Measurements from ENCODE around the gene FERMT1. TPM values are rescaled to one million over a fixed set of nuclear protein-coding genes. Genes with fewer than 3 reads are reported as not detected.
A peak's percentile ranks its signal among the peaks of the same experiment; 100 is the strongest.

The FERMT1 gene, protein sequence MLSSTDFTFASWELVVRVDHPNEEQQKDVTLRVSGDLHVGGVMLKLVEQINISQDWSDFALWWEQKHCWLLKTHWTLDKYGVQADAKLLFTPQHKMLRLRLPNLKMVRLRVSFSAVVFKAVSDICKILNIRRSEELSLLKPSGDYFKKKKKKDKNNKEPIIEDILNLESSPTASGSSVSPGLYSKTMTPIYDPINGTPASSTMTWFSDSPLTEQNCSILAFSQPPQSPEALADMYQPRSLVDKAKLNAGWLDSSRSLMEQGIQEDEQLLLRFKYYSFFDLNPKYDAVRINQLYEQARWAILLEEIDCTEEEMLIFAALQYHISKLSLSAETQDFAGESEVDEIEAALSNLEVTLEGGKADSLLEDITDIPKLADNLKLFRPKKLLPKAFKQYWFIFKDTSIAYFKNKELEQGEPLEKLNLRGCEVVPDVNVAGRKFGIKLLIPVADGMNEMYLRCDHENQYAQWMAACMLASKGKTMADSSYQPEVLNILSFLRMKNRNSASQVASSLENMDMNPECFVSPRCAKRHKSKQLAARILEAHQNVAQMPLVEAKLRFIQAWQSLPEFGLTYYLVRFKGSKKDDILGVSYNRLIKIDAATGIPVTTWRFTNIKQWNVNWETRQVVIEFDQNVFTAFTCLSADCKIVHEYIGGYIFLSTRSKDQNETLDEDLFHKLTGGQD
- 11.0 and 14.3 TPM in 2 replicates for total RNA-seq (2014; rRNA removed; shearing (Covaris generic))

DNA sequence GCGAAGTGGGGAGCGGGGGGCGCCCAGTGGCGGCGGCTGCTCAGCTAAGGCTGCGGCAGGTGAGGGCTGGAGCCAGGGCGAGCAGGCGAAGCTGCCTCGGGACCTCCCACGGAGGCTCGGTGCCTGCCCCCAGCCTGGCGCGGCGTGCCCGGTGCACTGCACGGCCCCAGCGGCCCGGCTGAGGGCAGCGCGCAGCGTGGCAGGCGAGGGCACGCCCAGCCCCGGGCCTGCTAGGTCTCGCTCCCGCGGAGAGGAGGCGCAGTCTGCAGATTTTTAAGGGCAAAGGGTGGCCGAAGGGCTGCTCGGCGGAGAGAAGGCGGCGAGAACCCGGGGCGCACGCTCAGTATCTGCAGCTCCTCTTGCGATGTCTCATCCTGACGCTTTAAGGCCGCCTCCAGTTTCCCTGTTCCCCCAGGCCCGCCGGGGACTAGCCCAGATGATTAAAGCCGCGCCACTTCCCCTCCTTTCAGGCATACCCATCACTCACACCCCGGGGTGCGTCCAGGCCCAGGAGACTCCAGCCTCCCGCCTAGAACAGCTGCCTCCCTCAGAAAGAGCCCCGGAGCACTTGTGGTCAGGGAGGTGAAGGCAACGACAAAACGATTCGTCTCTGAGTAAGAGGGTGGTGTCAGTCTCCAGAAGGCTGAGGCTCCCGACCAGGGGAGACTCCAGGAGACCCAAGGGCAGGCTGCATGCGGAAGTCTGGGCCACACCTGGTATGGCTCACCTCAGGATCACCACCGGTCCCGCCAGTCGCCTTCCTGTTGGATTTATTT is at the start of gene FERMT1:
Gene FERMT1, minus strand, starts transcription at position 158 of the 776 bp plus-strand sequence. CDS start 3,476 bp downstream, outside the sequence.
- Histone ChIP-seq H3K36me3 (replicated peaks; ENCODE audit: control insufficient read depth, insufficient read depth, low read length) (no peaks in the 10 kb centered on the region), H3K4me3 (ENCODE audit: insufficient read depth, low read depth, low read length) (peak within 1 kb of the TSS; percentile 51), H3K27me3 (ENCODE audit: control insufficient read depth, insufficient read depth, low read length) (peaks cover 18% of the 10 kb centered on the region)
- peak; percentile 85 for DNase-seq

DNA sequence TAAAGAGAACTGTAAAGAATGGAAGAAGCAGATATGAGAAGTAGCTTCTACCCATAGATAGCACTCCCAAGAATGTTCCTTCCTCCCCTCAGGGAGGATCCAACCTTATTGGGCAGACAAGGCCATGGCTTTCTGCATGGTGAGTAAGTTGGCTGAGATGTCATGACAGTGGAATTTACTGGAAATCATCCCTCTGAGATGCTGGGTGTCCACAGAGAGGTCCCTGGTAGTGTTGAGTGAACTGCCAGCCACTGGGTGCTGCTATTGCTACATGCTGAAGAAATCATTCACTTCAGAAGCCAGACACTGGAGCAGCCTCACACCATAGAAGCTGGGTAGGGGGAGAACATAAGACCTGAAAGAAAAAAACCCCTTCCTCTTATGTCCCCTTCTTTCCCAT is 46.4 kb upstream of the FERMT1 start:
- Histone ChIP-seq H3K27me3 (ENCODE audit: control insufficient read depth, insufficient read depth, low read length) (no peaks in the 10 kb centered on the region), H3K4me3 (ENCODE audit: insufficient read depth, low read depth, low read length) (no peak overlapping the region), H3K36me3 (replicated peaks; ENCODE audit: control insufficient read depth, insufficient read depth, low read length) (no peaks in the 10 kb centered on the region)
- peak; percentile 16 for DNase-seq

DNA sequence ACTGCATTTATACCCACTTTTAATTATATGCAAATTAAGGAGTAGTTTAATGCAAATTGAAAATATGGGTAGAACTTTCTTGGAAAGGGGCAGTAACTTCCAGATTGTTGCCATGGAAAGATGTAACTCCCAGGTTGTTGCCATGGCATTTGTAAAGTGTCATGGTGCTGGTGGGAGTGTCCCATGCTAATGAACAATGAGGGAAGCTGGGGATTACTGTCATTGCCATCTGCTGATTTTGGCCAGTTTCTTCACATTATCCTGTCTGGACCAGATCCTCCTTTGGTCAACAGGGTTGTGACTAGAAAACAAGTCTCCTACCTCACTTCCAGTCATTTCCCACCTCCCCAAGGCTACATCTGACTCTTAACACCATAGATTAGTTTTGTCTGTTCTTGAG is 45.4 kb upstream of the FERMT1 start:
- H3K36me3 ChIP-seq (replicated peaks; ENCODE audit: control insufficient read depth, insufficient read depth, low read length): no peaks in the 10 kb centered on the region
- H3K4me3 ChIP-seq (ENCODE audit: insufficient read depth, low read depth, low read length): no peak overlapping the region
- no peak for DNase-seq
- H3K27me3 ChIP-seq (ENCODE audit: control insufficient read depth, insufficient read depth, low read length): no peaks in the 10 kb centered on the region

DNA sequence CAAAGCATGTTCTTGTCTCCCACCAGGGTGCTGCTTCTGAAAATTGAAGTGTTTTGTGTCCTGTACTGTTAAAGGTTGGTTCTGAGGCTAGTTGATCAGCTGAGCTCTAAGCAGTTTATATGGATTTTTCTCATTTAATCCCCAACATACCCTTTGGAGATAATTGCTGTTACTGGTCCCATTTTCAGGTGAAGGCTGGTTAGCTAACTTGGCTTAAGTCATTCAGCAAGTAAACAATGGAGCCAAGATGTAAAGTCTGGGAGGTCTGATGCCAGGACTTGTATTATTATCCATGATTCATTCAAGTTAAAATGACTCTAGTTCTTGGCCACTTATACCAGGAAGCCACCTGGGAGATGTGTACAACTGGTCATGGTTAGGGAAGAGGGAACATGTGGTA is 42.5 kb upstream of the FERMT1 start:
- no peaks in the 10 kb centered on the region for H3K36me3 ChIP-seq (replicated peaks; ENCODE audit: control insufficient read depth, insufficient read depth, low read length)
- H3K27me3 ChIP-seq (ENCODE audit: control insufficient read depth, insufficient read depth, low read length): no peaks in the 10 kb centered on the region
- H3K4me3 ChIP-seq (ENCODE audit: insufficient read depth, low read depth, low read length): no peak overlapping the region
- no peak for DNase-seq

DNA sequence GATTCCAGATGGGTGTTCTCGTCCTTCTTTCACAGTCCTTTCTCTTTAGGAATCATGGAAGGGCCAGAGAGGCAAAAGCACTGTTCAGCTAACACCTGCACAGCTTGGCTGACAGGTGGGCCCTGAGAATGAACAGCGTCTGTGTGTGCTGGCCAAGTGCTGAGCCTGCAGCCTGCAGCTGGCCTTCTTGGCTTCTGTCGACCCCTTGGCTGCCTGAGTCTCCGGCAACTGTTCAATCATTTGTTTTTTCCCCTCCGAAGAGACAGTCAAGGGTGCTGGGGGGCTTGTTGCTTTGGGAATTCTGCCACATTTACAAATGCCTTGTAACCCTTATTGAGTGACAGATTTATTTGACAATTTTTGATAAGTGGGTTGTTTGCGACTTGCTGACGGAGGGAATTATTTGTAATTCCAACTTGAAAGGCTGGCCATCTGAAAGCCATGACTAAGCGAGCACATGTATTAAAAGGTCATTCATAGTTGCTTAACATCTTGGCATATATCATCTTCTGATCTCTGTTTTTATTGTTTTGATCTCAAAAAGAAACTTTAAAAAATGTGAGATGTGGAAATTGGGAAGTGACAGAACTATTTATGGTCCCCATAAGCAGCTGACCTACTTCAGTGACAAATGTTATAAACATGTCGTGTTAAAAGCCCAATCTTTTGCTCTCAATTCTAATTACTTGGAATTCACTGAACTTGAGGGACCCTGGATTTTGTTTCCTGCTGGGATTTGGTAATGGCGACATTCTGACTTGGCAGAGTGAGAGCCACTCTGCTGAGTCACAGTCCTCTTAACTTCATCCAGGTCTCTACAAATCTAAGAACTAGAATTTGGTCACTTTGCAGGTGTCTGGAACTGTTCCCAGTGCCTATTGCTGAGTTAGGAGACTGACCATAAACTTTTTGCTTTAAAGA is 41.9 kb upstream of the FERMT1 start:
- no peak overlapping the region for H3K4me3 ChIP-seq (ENCODE audit: insufficient read depth, low read depth, low read length)
- no peaks in the 10 kb centered on the region for H3K36me3 ChIP-seq (replicated peaks; ENCODE audit: control insufficient read depth, insufficient read depth, low read length)
- no peak for DNase-seq
- no peaks in the 10 kb centered on the region for H3K27me3 ChIP-seq (ENCODE audit: control insufficient read depth, insufficient read depth, low read length)

DNA sequence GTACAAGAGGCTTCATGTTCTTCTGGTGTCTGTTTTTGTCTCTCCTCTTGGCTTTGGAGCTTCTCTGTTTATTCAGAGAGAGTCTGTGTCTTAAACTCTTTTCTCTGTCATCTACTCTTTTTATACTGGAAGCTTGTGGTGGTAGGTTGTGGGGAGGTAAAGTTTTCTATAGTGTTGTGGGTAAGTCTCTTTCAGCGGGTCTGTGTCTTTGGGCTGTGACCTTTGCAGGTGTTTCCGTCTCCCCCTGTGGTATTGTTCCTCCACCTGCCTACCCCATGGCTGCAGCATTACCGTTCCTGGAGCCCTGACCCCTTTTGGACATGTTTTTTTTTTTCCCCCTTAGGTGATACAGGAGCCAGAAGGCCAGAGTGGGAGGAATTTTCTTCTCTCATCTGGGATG is 37.9 kb upstream of the FERMT1 start:
- Histone ChIP-seq H3K27me3 (ENCODE audit: control insufficient read depth, insufficient read depth, low read length) (no peaks in the 10 kb centered on the region), H3K36me3 (replicated peaks; ENCODE audit: control insufficient read depth, insufficient read depth, low read length) (no peaks in the 10 kb centered on the region), H3K4me3 (ENCODE audit: insufficient read depth, low read depth, low read length) (no peak overlapping the region)
- no peak for DNase-seq

DNA sequence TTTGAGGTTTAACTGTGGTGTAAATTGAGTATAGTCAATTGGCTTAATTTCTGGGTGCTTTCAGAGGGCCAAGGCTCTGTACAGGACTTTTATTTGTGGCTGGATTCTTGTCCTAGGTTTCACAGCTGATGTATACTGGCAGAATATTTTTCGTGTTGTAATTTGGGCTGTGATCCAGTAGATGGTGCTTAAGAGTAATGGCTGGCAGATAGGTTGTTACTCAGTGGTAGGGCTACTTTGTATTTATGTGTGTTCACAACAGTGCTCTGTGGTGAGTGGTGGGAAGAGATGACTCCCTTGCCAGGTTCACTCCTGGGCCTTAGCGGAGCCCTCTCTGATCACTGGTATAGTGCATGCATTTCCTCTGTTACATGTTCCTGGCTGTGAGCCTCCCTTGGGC is 34.5 kb upstream of the FERMT1 start:
- DNase-seq: no peak
- Histone ChIP-seq H3K27me3 (ENCODE audit: control insufficient read depth, insufficient read depth, low read length) (no peaks in the 10 kb centered on the region), H3K36me3 (replicated peaks; ENCODE audit: control insufficient read depth, insufficient read depth, low read length) (no peaks in the 10 kb centered on the region), H3K4me3 (ENCODE audit: insufficient read depth, low read depth, low read length) (no peak overlapping the region)

DNA sequence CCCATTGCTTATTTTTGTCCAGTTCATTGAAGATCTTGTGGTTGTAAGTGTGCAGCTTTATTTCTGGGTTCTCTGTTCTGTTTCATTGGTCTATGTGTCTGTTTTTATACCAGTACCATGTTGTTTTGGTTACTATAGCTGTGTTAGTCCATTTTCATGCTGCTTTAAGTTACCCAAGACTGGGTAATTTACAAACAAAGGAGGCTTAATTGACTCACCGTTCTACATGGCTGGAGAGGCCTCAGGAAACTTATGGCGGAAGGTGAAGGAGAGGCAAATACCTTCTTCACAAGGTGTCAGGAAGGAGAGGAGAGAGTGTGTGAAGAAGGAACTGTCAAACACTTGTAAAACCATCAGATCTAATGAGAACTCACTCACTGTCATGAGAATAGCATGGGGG is 29.9 kb upstream of the FERMT1 start:
- Histone ChIP-seq H3K4me3 (ENCODE audit: insufficient read depth, low read depth, low read length) (no peak overlapping the region), H3K36me3 (replicated peaks; ENCODE audit: control insufficient read depth, insufficient read depth, low read length) (no peaks in the 10 kb centered on the region), H3K27me3 (ENCODE audit: control insufficient read depth, insufficient read depth, low read length) (no peaks in the 10 kb centered on the region)
- no peak for DNase-seq

DNA sequence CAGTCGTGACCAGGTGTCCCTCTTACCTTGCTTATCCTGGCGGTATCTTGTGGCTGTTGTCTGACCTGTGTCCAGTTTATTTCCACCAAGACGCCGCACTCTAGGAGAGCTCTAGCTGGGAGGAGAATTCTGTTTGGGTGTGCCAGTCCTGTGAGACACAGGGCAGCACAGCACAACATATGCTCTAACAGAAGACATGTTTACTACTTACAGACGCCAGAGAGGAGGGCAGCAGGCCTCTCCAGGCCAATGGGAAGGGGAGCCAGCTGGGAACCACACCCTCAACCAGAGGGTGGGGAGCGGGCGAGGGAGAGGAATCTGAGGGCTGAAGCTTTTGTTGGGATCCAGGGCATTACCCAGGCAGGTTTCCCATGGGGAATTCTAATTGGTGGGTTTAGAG is 25.2 kb upstream of the FERMT1 start:
- Histone ChIP-seq H3K4me3 (ENCODE audit: insufficient read depth, low read depth, low read length) (no peak overlapping the region), H3K27me3 (ENCODE audit: control insufficient read depth, insufficient read depth, low read length) (no peaks in the 10 kb centered on the region), H3K36me3 (replicated peaks; ENCODE audit: control insufficient read depth, insufficient read depth, low read length) (no peaks in the 10 kb centered on the region)
- no peak for DNase-seq

DNA sequence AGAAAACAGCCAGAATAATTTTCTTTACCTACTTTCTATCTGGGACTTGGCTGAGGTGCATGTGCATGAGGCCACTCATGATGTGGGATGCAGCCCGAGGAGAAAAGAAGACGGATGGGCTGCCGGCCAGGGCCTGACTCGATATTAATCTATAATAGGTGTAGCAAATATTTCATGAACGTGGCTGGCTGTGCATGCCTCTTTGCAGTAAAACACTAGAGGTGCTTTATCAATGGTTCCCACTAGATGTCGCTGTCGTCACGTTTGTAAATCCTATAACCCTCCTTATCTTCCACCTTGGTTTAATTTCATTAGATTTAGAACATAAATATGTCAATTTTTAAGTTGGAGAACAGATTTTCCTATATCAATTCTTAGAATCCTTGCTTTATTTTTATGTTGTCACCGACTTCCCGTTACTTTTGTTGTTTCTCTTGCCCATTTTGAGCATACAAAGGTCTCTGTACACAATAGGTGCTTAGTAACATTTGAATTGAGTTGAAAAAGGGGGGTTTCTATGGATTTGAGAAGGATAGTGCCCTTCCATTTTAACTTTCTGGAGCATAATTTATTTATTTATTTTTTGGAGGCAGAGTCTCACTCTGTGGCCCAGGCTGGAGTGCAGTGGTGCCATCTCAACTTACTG is 19.6 kb upstream of the FERMT1 start:
- DNase-seq: peak; percentile 74
- Histone ChIP-seq H3K4me3 (ENCODE audit: insufficient read depth, low read depth, low read length) (no peak overlapping the region), H3K36me3 (replicated peaks; ENCODE audit: control insufficient read depth, insufficient read depth, low read length) (no peaks in the 10 kb centered on the region), H3K27me3 (ENCODE audit: control insufficient read depth, insufficient read depth, low read length) (no peaks in the 10 kb centered on the region)

DNA sequence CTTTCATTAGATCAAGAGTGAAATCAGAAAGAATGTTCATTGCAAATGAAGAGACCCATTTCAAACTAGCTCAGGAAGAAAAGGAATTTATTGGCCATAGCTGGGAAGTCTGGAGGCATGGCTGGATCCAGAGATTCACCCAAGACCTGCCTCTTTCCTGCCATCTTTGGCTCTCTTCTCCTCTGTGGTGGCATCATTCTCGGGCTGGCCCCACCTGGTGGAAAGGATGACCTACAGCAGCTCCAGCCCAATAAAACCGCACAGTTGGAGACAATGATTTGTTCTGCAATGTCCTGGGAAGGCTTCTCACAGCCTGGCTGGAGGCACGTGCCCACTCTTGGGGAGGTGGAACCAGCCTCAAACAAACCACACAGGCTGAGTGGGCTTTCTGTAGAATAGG is 18.1 kb upstream of the FERMT1 start:
- no peak overlapping the region for H3K4me3 ChIP-seq (ENCODE audit: insufficient read depth, low read depth, low read length)
- H3K27me3 ChIP-seq (ENCODE audit: control insufficient read depth, insufficient read depth, low read length): no peaks in the 10 kb centered on the region
- peak; percentile 47 for DNase-seq
- H3K36me3 ChIP-seq (replicated peaks; ENCODE audit: control insufficient read depth, insufficient read depth, low read length): no peaks in the 10 kb centered on the region

DNA sequence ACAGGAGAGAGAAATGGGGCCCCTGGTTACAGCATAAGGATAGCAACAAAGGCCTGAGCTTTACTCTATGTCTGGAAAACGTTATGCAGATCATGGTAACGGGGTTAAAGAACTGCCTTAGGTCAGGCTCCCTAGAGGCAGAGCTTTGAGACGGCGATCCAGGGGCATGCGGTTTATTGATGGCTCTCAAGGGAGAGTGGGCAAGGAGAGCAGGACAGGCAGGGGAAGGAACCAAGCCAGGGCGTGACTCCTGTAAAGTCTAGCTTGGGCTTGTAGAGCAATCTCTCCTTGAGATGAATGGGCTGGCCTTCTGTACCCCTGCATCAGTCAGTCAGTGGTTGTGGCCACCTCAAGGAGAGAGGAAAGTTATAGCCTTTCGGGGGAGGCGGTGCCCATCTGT is 12.5 kb upstream of the FERMT1 start:
- H3K4me3 ChIP-seq (ENCODE audit: insufficient read depth, low read depth, low read length): no peak overlapping the region
- no peaks in the 10 kb centered on the region for H3K36me3 ChIP-seq (replicated peaks; ENCODE audit: control insufficient read depth, insufficient read depth, low read length)
- H3K27me3 ChIP-seq (ENCODE audit: control insufficient read depth, insufficient read depth, low read length): no peaks in the 10 kb centered on the region
- no peak for DNase-seq

DNA sequence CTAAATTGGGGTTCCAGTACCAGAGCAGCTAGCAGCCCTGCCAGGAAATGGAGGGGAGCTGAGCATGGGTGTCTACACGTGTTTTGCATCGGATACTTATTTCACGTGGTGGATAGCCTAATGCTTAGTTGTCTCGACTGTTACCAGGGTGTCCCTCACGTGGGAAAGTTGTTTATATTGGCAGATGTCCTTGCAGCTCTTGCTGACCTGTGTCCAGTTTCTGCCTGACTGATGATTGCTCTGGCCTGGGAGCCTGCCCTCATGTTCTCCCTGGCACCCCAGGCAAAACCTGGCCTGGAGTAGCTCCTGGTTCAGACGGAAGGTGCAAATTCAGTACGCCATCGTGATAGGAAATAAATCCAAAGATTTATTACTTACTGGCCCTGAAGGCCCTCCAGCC is 11.8 kb upstream of the FERMT1 start:
- H3K4me3 ChIP-seq (ENCODE audit: insufficient read depth, low read depth, low read length): no peak overlapping the region
- H3K36me3 ChIP-seq (replicated peaks; ENCODE audit: control insufficient read depth, insufficient read depth, low read length): no peaks in the 10 kb centered on the region
- H3K27me3 ChIP-seq (ENCODE audit: control insufficient read depth, insufficient read depth, low read length): no peaks in the 10 kb centered on the region
- no peak for DNase-seq
